Right cardiac atrium (tissue), 5 donors: ENCODE results near the gene LRRK1. TPM values are rescaled to one million over a fixed set of nuclear protein-coding genes. Genes with fewer than 3 reads are reported as not detected.

Experiments
- ATAC-seq, 2 donors: fragments of 200-7000 bp; cut with Tn5 transposase; one replicate each; pipeline versions ENCODE4 v1.8.0 to v1.9.1; 2020; ENCODE audit warnings: moderate library complexity in 2 of 2, mild to moderate bottlenecking in 1 of 2
- DNase-seq, 3 donors: peaks; one replicate each; pipeline ENCODE4 v3.0.0-alpha.2; 2020
- H3K27ac ChIP-seq: one replicate; pipeline ENCODE4 v1.5.1; 2013; ENCODE audit warnings: mild to moderate bottlenecking, low read length, control low read depth, moderate library complexity
- H3K27me3 ChIP-seq: one replicate; pipeline ENCODE4 v1.6.1; 2013; ENCODE audit not compliant: control insufficient read depth, insufficient read depth
- H3K4me1 ChIP-seq: one replicate; pipeline ENCODE4 v1.6.1; 2013; ENCODE audit warnings: low read length; ENCODE audit not compliant: control insufficient read depth, insufficient read depth
- H3K4me3 ChIP-seq: one replicate; pipeline ENCODE4 v1.5.1; 2013; ENCODE audit warnings: low read length, control low read depth
- H3K9me3 ChIP-seq: one replicate; pipeline ENCODE4 v1.6.1; 2013; ENCODE audit warnings: low read length; ENCODE audit not compliant: control insufficient read depth
- WGBS: extraction: QIAGEN DNeasy Blood & Tissue Kit; methylation state at CpG from one replicate; pipeline ENCODE4 v1.1.7; 2013; 5-methylcytosine and 5-hydroxymethylcytosine counted together
- intact Hi-C, 4 donors: fragments of 100-400 bp; cut with DNase I; formaldehyde crosslinking; loops; one replicate each; pipeline versions ENCODE4 v1.11.0 to v1.14.0; 2022 to 2023
- polyA plus RNA-seq: library from polyadenylated mRNA; stranded (reverse); fragments of 200-250 nt; gene quantifications from one replicate; pipeline ENCODE4 v1.2.3, GENCODE V29; 2013
- total RNA-seq, 4 donors: library from RNA; stranded (reverse); fragmentation: NEBNext Ultra II Directional; extraction: Animal tissue kit (Norgen Biotek cat#: 25700); gene quantifications; one replicate each; pipeline ENCODE4 v1.2.1, GENCODE V29; 2021
- donor health status: healthy with polysubstance abuse.
- donor health status: DM: no; HTN: yes; CAD: no.
- donor health status: DM: no; HTN: no; CAD: no.
- donor health status: DM: no; HTN: yes; CAD: no; lungs with severe emphysema.
- donor health status: DM: yes; HTN: yes; CAD: no.

The LRRK1 gene
- total and polyA plus RNA-seq, 5 donors: 2.9 to 7.6 (median 5.1) TPM

DNA sequence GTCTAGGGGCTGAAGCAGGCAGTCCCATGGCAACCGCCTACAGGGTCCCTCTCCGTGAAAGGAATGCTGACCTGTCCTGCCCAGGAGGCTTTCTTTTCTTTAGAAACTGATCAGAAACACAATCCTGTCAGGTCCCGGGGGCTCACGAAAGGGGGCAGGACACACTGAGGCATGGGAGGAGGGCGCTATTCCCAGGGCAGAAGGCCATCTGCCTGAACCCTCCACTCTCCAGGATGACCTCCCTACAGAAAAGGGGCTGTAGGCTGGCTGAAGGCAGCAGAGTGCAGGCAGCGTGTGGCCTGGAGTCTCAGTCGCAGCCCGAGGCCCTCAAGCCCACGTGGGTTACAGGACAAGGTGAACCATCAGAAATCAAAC, 18.4 kb upstream of the LRRK1 start:
- intact Hi-C loops: no loop called here
- DNase-seq (no peak), ATAC-seq (no peak)
- Histone ChIP-seq H3K27me3 (no peaks in the 10 kb centered on the region), H3K4me3 (no peak overlapping the region), H3K27ac (no peak overlapping the region), H3K9me3 (no peaks in the 10 kb centered on the region), H3K4me1 (peaks cover 15% of the 10 kb centered on the region)
- whole genome bisulfite sequencing: 83% methylated on average over 9 of the region's 9 CpGs

DNA sequence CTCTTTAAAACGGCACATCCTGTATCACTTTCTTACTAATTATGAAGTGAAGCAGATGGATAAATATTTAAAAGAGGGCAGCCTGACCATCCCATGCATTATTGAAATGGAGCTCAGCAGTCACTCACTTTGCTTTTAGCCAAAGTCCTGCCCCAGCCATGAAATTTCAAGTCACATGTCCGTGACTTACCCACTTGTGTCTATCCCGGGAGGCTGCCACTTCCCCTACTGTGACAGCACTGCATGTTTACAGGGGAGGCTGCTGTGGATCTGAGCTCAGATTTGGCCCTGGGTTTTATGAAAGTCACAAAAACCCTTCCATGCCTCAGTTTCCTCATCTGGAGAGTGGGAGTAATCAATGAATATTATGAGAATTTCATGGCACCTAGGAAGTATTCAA, 17.9 kb upstream of the LRRK1 start:
- intact Hi-C loops: no loop called here
- Histone ChIP-seq H3K4me3 (no peak overlapping the region), H3K27ac (no peak overlapping the region), H3K4me1 (peaks cover 15% of the 10 kb centered on the region), H3K9me3 (no peaks in the 10 kb centered on the region), H3K27me3 (no peaks in the 10 kb centered on the region)
- DNase-seq: no peak
- no peak for ATAC-seq
- 57% methylated on average over 3 of the region's 3 CpGs for WGBS

DNA sequence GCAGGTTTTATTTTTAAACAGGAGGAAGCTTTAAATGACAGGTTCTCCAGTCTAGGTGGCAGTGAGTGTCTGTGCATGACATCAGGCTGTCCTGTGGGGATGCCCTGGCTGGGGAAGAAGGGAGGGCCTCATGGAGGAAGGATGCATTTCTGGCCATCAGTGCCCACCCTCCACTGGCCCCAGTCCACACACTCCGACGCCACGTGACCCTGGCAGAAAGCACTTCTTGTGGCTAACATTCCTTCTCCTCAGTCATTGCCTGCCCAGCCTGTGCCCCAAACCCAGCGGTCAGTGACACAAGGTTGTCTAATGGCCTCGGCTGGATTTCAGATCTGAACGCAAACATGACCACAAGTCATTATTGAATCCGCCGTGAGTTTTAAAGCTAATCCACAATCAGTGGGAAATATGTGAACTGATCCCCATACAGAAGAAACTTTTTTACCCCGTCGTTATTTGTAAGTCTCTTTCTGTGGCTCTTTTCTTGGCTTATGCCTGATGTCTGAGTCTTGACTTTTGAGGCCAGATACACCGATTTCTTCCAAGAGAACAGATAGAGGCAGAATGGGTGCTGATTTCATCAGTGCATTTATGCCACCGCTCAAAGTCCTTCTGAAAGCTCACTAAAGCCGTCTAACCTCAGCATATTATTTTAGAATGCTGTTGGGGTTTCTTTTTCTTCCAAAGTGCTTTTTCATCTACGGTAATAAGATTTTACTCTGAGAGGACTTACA, 17.3 kb upstream of the LRRK1 start:
- peak overlapping the region; percentile 18 for H3K27ac ChIP-seq
- intact Hi-C loops: no loop called here
- peak in 1 of 3 donors; percentile 71 for DNase-seq
- H3K27me3 ChIP-seq: no peaks in the 10 kb centered on the region
- H3K4me1 ChIP-seq: peaks cover 15% of the 10 kb centered on the region
- WGBS: 56% methylated on average over 14 of the region's 14 CpGs
- ATAC-seq: peak in 1 of 2 donors; percentile 22
- H3K9me3 ChIP-seq: no peaks in the 10 kb centered on the region
- peak overlapping the region; percentile 2 for H3K4me3 ChIP-seq

GRCh38 chr15:100902436-100903167, 16.6 kb upstream of the LRRK1 start:
- intact Hi-C loops: no loop called here
- H3K27me3 ChIP-seq: no peaks in the 10 kb centered on the region
- H3K4me1 ChIP-seq: peaks cover 15% of the 10 kb centered on the region
- DNase-seq: peak; percentile 78 to 90 (median 85)
- H3K4me3 ChIP-seq: peak overlapping the region; percentile 2
- H3K27ac ChIP-seq: peak overlapping the region; percentile 68
- 40% methylated on average over 22 of the region's 22 CpGs for WGBS
- H3K9me3 ChIP-seq: no peaks in the 10 kb centered on the region
- peak; percentile 89 to 95 for ATAC-seq

GRCh38 chr15:100903168-100903554, 16.0 kb upstream of the LRRK1 start:
- no peaks in the 10 kb centered on the region for H3K9me3 ChIP-seq
- no peak overlapping the region for H3K27ac ChIP-seq
- ATAC-seq (peak in 1 of 2 donors; percentile 7), DNase-seq (no peak)
- H3K27me3 ChIP-seq: no peaks in the 10 kb centered on the region
- intact Hi-C loops: no loop called here
- H3K4me1 ChIP-seq: peaks cover 15% of the 10 kb centered on the region
- 57% methylated on average over 3 of the region's 3 CpGs for WGBS
- no peak overlapping the region for H3K4me3 ChIP-seq

DNA sequence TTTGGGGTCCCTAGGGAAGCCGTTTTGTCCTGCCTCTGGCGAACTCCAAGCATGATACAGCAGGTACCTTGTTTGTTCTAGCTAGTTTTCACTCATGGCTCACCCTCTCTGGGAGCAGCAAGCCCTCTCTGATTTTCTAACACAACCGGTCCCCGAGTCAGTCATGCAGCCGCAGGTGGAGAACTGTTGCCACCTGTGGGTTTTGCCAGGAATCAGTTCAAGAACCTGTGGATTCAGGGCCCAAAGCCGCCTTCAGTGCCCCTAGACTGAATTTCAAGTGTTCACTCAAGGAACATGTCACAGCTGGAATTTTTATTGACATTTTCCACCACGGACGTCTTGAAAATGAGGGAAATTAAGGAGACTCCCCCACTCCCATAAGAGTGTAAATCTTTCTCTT, 13.3 kb upstream of the LRRK1 start:
- Histone ChIP-seq H3K27ac (no peak overlapping the region), H3K4me3 (no peak overlapping the region), H3K4me1 (peaks cover 3% of the 10 kb centered on the region), H3K9me3 (no peaks in the 10 kb centered on the region), H3K27me3 (no peaks in the 10 kb centered on the region)
- DNase-seq: no peak
- WGBS: 83% methylated on average over 8 of the region's 8 CpGs
- intact Hi-C loops: no loop called here
- no peak for ATAC-seq

DNA sequence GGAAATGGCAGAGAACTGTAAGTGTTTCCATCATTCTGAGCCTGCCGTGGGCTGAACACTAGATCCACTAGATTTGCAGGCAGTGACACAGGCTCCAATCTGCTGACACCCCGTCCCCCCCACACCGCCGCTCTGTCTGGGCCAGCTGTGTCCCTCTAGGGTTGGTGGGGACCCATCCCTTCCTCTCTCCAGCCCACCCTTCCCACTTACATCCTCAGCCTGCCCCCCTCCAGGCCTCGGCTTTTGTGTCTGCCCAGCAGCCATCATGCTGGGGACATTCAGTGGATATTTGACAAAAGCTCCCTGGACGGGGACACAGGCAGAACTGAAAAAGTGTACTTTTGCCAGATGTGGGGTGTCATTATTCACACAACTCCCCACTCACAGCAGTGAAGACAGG, 10.7 kb upstream of the LRRK1 start:
- no peak overlapping the region for H3K4me3 ChIP-seq
- ATAC-seq: peak in 1 of 2 donors; percentile 21

DNA sequence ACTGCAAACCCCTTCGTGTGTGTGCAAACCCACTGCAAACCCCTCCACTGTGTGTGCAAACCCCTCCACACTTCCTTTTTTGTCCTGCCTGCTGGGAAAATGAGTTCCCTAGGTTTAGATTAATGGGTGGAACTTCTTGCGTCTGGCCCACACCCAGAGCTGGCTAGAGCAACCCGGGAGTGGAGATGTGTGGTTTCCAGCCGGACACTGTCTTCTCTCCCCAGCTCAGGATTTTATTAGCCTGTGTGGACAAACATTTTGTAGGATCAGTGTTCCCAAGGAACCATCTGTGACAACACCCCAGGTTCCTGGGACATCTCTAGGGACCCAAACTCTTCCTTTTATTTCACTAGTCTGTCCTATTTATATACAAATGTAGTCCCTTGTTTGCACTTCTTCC, 9.6 kb upstream of the LRRK1 start:
- Histone ChIP-seq H3K27me3 (no peaks in the 10 kb centered on the region), H3K4me1 (no peaks in the 10 kb centered on the region), H3K27ac (no peak overlapping the region), H3K4me3 (no peak overlapping the region), H3K9me3 (no peaks in the 10 kb centered on the region)
- peak in 1 of 2 donors; percentile 17 for ATAC-seq
- DNase-seq: peak in 1 of 3 donors; percentile 27
- intact Hi-C loops: no loop called here
- 63% methylated on average over 4 of the region's 4 CpGs for WGBS

More for the DNA sequence above, 10.7 kb upstream of the LRRK1 start:
- peak in 1 of 3 donors; percentile 28 for DNase-seq
- Histone ChIP-seq H3K27me3 (no peaks in the 10 kb centered on the region), H3K27ac (no peak overlapping the region), H3K9me3 (no peaks in the 10 kb centered on the region), H3K4me1 (no peaks in the 10 kb centered on the region)
- intact Hi-C loops: no loop called here
- WGBS: 86% methylated on average over 6 of the region's 6 CpGs

- WGBS: 78% methylated on average over 12 of the region's 12 CpGs
- Histone ChIP-seq H3K4me1 (no peaks in the 10 kb centered on the region), H3K27ac (no peak overlapping the region), H3K27me3 (no peaks in the 10 kb centered on the region), H3K9me3 (no peaks in the 10 kb centered on the region), H3K4me3 (no peak overlapping the region)
- DNase-seq (peak in 1 of 3 donors; percentile 23), ATAC-seq (peak; percentile 27 to 34)
- intact Hi-C loops: loop anchor here in 1 of 4 donors (5.0 kb wide), 1 partner anchor 283 kb away; no protein-coding TSS in a partner anchor
Observed at GRCh38 chr15:100909989-100910955, 8.9 kb upstream of the LRRK1 start.

GRCh38 chr15:100911086-100911485, 8.1 kb upstream of the LRRK1 start:
- ATAC-seq: no peak
- no peak overlapping the region for H3K27ac ChIP-seq
- WGBS: 70% methylated on average over 10 of the region's 10 CpGs
- H3K4me1 ChIP-seq: no peaks in the 10 kb centered on the region
- no peaks in the 10 kb centered on the region for H3K27me3 ChIP-seq
- peak in 1 of 3 donors; percentile 26 for DNase-seq
- intact Hi-C loops: loop anchor here in 1 of 4 donors (5.0 kb wide), 1 partner anchor 284 kb away; no protein-coding TSS in a partner anchor
- H3K9me3 ChIP-seq: no peaks in the 10 kb centered on the region
- no peak overlapping the region for H3K4me3 ChIP-seq
